Measurements from ENCODE around the gene VPS11. TPM values are rescaled to one million over a fixed set of nuclear protein-coding genes. Genes with fewer than 3 reads are reported as not detected.

The VPS11 gene
- total and polyA plus RNA-seq, 12 donors, result 15.7 to 44.2 (median 22.5) TPM

DNA sequence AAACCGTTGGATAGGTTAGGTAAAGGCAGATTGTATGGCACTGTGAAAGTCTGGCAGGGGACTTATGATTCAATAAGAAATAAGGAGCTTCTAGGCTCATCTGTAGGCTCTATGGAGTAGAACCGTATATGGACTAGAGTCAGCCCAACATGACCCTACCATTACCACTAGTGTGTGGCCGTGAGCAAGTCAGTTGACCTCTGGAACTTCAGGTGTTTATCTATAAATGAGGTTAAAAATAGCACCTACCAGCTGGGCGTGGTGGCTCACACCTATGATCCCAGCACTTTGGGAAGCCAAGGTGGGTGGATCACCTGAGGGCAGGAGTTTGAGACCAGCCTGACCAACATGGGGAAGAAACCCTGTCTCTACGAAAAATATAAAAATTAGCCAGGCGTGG lies 58.2 kb downstream of the VPS11 start:
- TF ChIP-seq, protein P1, sequence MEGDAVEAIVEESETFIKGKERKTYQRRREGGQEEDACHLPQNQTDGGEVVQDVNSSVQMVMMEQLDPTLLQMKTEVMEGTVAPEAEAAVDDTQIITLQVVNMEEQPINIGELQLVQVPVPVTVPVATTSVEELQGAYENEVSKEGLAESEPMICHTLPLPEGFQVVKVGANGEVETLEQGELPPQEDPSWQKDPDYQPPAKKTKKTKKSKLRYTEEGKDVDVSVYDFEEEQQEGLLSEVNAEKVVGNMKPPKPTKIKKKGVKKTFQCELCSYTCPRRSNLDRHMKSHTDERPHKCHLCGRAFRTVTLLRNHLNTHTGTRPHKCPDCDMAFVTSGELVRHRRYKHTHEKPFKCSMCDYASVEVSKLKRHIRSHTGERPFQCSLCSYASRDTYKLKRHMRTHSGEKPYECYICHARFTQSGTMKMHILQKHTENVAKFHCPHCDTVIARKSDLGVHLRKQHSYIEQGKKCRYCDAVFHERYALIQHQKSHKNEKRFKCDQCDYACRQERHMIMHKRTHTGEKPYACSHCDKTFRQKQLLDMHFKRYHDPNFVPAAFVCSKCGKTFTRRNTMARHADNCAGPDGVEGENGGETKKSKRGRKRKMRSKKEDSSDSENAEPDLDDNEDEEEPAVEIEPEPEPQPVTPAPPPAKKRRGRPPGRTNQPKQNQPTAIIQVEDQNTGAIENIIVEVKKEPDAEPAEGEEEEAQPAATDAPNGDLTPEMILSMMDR (IDR thresholded peaks at IDR 0.05), result no peak
- ATAC-seq (no peak), DNase-seq (no peak)
- Histone ChIP-seq H3K36me3 (peaks cover 0 to 72% (median 17%) of the 10 kb centered on the region in 9 donors), H3K27me3 (no peaks in the 10 kb centered on the region), H3K27ac (no peak overlapping the region), H3K9me3 (no peaks in the 10 kb centered on the region), H3K4me3 (no peak overlapping the region), H3K4me1 (peaks cover under 1 to 33% (median 26%) of the 10 kb centered on the region in 9 donors)
- 89 to 90% methylated on average over 6 of the region's 6 CpGs for WGBS, 2 donors
- intact Hi-C loops (cut with DNase I), result no loop called here

DNA sequence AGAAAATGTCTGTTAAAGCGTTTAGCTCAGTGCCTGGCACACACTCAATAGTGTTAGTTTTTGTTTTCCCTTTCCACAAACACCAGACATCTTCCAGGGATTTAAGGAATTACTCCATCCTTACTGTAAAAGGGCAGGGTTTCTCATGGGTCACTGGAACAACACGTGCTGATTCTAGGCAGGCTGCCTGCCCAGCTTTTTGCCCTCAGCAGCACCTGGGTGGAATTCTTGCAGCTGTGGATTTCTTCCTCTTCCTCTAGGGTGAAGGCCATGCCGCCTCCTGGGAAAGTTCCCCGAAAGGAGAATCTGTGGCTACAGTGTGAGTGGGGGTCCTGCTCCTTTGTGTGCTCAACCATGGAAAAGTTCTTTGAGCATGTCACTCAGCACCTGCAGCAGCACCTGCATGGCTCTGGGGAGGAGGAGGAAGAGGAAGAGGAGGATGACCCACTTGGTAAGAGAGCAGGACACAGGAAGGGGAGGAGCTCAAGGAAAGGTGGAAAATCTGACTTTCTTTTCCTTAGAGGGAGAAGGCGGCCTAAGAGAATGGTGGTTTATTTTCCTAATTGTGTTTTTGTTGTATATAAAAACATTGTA lies 59.2 kb downstream of the VPS11 start:
- no peaks in the 10 kb centered on the region for H3K9me3 ChIP-seq
- peaks cover 0 to 81% (median 26%) of the 10 kb centered on the region in 9 donors for H3K36me3 ChIP-seq
- no peaks in the 10 kb centered on the region for H3K27me3 ChIP-seq
- H3K4me1 ChIP-seq, result peaks cover 0 to 30% (median 25%) of the 10 kb centered on the region in 9 donors
- TF ChIP-seq, protein P1 (IDR thresholded peaks at IDR 0.05), result no peak
- intact Hi-C loops (cut with DNase I), result no loop called here
- 55 to 57% methylated on average over 5 of the region's 5 CpGs for WGBS, 2 donors
- peak overlapping the region in 5 of 10 donors; percentile 8 to 43 (median 33) for H3K27ac ChIP-seq
- ATAC-seq (no peak), DNase-seq (no peak)
- no peak overlapping the region for H3K4me3 ChIP-seq

DNA sequence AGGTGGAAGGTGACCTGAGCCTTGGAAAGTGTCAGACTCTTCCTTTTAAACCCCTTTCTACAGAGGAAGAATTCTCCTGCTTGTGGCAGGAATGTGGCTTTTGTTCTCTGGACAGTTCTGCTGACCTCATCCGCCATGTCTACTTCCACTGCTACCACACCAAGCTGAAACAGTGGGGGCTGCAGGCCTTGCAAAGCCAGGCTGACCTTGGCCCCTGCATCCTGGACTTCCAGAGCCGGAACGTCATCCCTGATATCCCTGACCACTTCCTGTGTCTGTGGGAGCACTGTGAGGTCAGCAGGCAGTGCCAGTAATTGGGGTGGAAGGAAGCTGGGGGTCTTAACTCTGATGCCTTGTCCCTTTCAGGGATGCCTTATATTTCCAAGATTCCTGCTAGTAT lies 63.0 kb downstream of the VPS11 start:
- Histone ChIP-seq H3K9me3 (no peaks in the 10 kb centered on the region), H3K27me3 (no peaks in the 10 kb centered on the region), H3K4me3 (no peak overlapping the region), H3K4me1 (peaks cover 0 to 19% (median 10%) of the 10 kb centered on the region in 9 donors), H3K36me3 (peaks cover 0 to 92% (median 49%) of the 10 kb centered on the region in 9 donors), H3K27ac (peak overlapping the region in 1 of 10 donors; percentile 20)
- WGBS, 2 donors, result 58 to 59% methylated on average over 3 of the region's 3 CpGs
- TF ChIP-seq, protein P1 (IDR thresholded peaks at IDR 0.05), result no peak
- DNase-seq, result no peak
- ATAC-seq, result no peak
- intact Hi-C loops (cut with DNase I), result no loop called here

Small RNAs within 50 kb of the gene (microRNA-seq; reads per million reads assigned to microRNA genes)
- gene MIR3656, result 0 to 0.51 reads per million in 2 donors

Other genes with a start within 250 kb of the VPS11 start
- under 1 TPM in 1 of 10 donors, not detected in 9; 0.16 TPM for gene CXCR5, start 183.9 kb upstream of the VPS11 start, total RNA-seq
- under 1 TPM; 0.22 to 0.58 TPM for gene CXCR5, start 183.9 kb upstream of the VPS11 start, polyA plus RNA-seq
- 10 to 100 TPM; 29.4 to 57.7 (median 40.8) TPM for gene BCL9L, start 141.9 kb upstream of the VPS11 start, total RNA-seq
- gene BCL9L, start 141.9 kb upstream of the VPS11 start, polyA plus RNA-seq, result 10 to 100 TPM; 24.0 to 24.2 TPM
- gene UPK2, start 111.5 kb upstream of the VPS11 start, total RNA-seq, result not detected
- under 1 TPM in 1 of 2 donors, not detected in 1; 0.04 TPM for gene UPK2, start 111.5 kb upstream of the VPS11 start, polyA plus RNA-seq
- not detected for gene FOXR1, start 96.1 kb upstream of the VPS11 start, total RNA-seq
- gene FOXR1, start 96.1 kb upstream of the VPS11 start, polyA plus RNA-seq, result not detected
- gene CENATAC, start 69.7 kb upstream of the VPS11 start, total RNA-seq, result 10 to 100 TPM in 7 of 10 donors, 1 to 10 TPM in 3; 7.8 to 13.5 (median 11.3) TPM
- 10 to 100 TPM in 1 of 2 donors, 1 to 10 TPM in 1; 8.2 to 85.2 TPM for gene CENATAC, start 69.7 kb upstream of the VPS11 start, polyA plus RNA-seq
- gene RPS25, start 49.5 kb upstream of the VPS11 start, total RNA-seq, result 100 to 1,000 TPM; 743 to 915 (median 823) TPM
- gene RPS25, start 49.5 kb upstream of the VPS11 start, polyA plus RNA-seq, result 1,000 to 10,000 TPM; 1,404 to 1,607 TPM
- gene TRAPPC4, start 49.1 kb upstream of the VPS11 start, total RNA-seq, result 10 to 100 TPM; 29.5 to 51.4 (median 37.5) TPM
- gene TRAPPC4, start 49.1 kb upstream of the VPS11 start, polyA plus RNA-seq, result 10 to 100 TPM; 14.6 to 95.1 TPM
- gene SLC37A4, start 36.9 kb upstream of the VPS11 start, total RNA-seq, result 10 to 100 TPM in 1 of 10 donors, 1 to 10 TPM in 9; 3.8 to 12.0 (median 6.5) TPM
- gene SLC37A4, start 36.9 kb upstream of the VPS11 start, polyA plus RNA-seq, result 10 to 100 TPM in 1 of 2 donors, 1 to 10 TPM in 1; 7.6 to 11.1 TPM
- gene HYOU1, start 10.6 kb upstream of the VPS11 start, total RNA-seq, result 10 to 100 TPM; 45.0 to 96.4 (median 64.4) TPM
- gene HYOU1, start 10.6 kb upstream of the VPS11 start, polyA plus RNA-seq, result 100 to 1,000 TPM in 1 of 2 donors, 10 to 100 TPM in 1; 33.0 to 179 TPM
- 10 to 100 TPM; 14.3 to 24.9 (median 17.3) TPM for gene HMBS, start 17.1 kb downstream of the VPS11 start, total RNA-seq
- gene HMBS, start 17.1 kb downstream of the VPS11 start, polyA plus RNA-seq, result 10 to 100 TPM; 33.0 to 39.7 TPM
- 10 to 100 TPM in 9 of 10 donors, 1 to 10 TPM in 1; 8.6 to 23.2 (median 16.5) TPM for gene DPAGT1, start 34.0 kb downstream of the VPS11 start, total RNA-seq
- 10 to 100 TPM; 15.3 to 24.3 TPM for gene DPAGT1, start 34.0 kb downstream of the VPS11 start, polyA plus RNA-seq
- 10 to 100 TPM in 3 of 10 donors, 1 to 10 TPM in 7; 6.6 to 13.7 (median 8.4) TPM for gene C2CD2L, start 39.5 kb downstream of the VPS11 start, total RNA-seq
- gene C2CD2L, start 39.5 kb downstream of the VPS11 start, polyA plus RNA-seq, result 10 to 100 TPM in 1 of 2 donors, 1 to 10 TPM in 1; 6.1 to 11.6 TPM
- gene HINFP, start 53.8 kb downstream of the VPS11 start, total RNA-seq, result 10 to 100 TPM in 8 of 10 donors, 1 to 10 TPM in 2; 8.9 to 15.8 (median 11.5) TPM
- gene HINFP, start 53.8 kb downstream of the VPS11 start, polyA plus RNA-seq, result 10 to 100 TPM in 1 of 2 donors, 1 to 10 TPM in 1; 8.6 to 18.1 TPM
- gene ABCG4, start 81.2 kb downstream of the VPS11 start, total RNA-seq, result 1 to 10 TPM in 7 of 10 donors, under 1 TPM in 3; 0.40 to 1.6 (median 1.2) TPM
- gene ABCG4, start 81.2 kb downstream of the VPS11 start, polyA plus RNA-seq, result 1 to 10 TPM in 1 of 2 donors, under 1 TPM in 1; 0.17 to 1.1 TPM
- gene NLRX1, start 100.9 kb downstream of the VPS11 start, total RNA-seq, result 10 to 100 TPM; 24.3 to 39.3 (median 33.6) TPM
- 10 to 100 TPM in 1 of 2 donors, 1 to 10 TPM in 1; 7.9 to 11.1 TPM for gene NLRX1, start 100.9 kb downstream of the VPS11 start, polyA plus RNA-seq
- under 1 TPM in 1 of 10 donors, not detected in 9; 0.32 TPM for gene NHERF4, start 117.7 kb downstream of the VPS11 start, total RNA-seq
- not detected for gene NHERF4, start 117.7 kb downstream of the VPS11 start, polyA plus RNA-seq
- gene CBL, start 138.5 kb downstream of the VPS11 start, total RNA-seq, result 10 to 100 TPM in 2 of 10 donors, 1 to 10 TPM in 8; 7.3 to 15.6 (median 8.5) TPM
- 1 to 10 TPM; 2.7 to 8.0 TPM for gene CBL, start 138.5 kb downstream of the VPS11 start, polyA plus RNA-seq
- gene MCAM, start 249.3 kb downstream of the VPS11 start, total RNA-seq, result 100 to 1,000 TPM in 4 of 10 donors, 10 to 100 TPM in 6; 37.8 to 136 (median 96.9) TPM
- 10 to 100 TPM; 35.8 to 97.5 TPM for gene MCAM, start 249.3 kb downstream of the VPS11 start, polyA plus RNA-seq